Right kidney (tissue), 9 donors: ENCODE results near the gene STEAP1B.
"Not testable (repeated sequence)": the region's sequence is repeated elsewhere in the genome, so short reads cannot be mapped to it uniquely, and the experiment has no call there.

ENCODE experiments used
- DNase-seq: peaks from one replicate; pipeline ENCODE4 v3.0.0-alpha.2; 2016
- long read RNA-seq, 8 donors: transcript quantifications; one replicate each; lab custom pipeline, GENCODE V29; 2026

STEAP1B gene
- long read RNA-seq, donor 1: 0 reads
- long read RNA-seq, donor 2: 0 reads
- long read RNA-seq, donor 3: 0 reads
- long read RNA-seq, donor 4, partial matches to known transcripts: 0 of 1 reads
- long read RNA-seq, donor 4, other reads (novel, unspliced or antisense): 0 of 1 reads
- long read RNA-seq, donor 5, partial matches to known transcripts: 1,040 of 1,040 reads
- long read RNA-seq, donor 5, other reads (novel, unspliced or antisense): 0 of 1,040 reads
- long read RNA-seq, donor 6: 0 reads
- long read RNA-seq, donor 7, partial matches to known transcripts: 2,341 of 2,341 reads
- long read RNA-seq, donor 7, other reads (novel, unspliced or antisense): 0 of 2,341 reads
- long read RNA-seq, donor 8: 0 reads

- DNase-seq: peak; percentile 91
Measured at GRCh38 chr7:22499888-22500689, at the start of gene STEAP1B. TSS of gene STEAP1B (minus strand) at chr7:22500188. CDS start at chr7:22494855, 5,333 bp downstream.

DNA sequence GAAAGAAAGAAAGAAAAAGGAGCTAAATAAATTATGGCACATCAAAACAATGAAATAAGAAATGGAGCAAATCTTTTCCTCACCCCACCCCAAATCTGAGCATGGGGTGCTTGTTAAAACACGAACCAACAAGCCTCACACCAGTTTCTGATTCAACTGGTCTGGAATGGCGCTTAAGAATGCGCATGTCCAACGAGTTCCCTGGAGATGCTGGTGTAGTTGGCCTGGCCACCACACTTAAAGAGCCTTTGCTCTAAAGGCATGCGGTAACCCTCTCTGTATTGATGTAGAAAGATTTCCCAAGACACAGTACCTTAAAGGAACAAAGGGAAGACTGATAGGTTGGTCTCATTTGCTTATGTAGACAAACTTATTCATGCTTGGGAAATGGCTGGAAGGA lies 49.1 kb upstream of the STEAP1B start:
- no peak for DNase-seq

GRCh38 chr7:22548313-22548712 lies 48.3 kb upstream of the STEAP1B start:
- DNase-seq: no peak

- DNase-seq: no peak
Measured at GRCh38 chr7:22546769-22547168, 46.8 kb upstream of the STEAP1B start.

- no peak for DNase-seq
Measured at GRCh38 chr7:22545529-22545928, 45.5 kb upstream of the STEAP1B start.

DNA sequence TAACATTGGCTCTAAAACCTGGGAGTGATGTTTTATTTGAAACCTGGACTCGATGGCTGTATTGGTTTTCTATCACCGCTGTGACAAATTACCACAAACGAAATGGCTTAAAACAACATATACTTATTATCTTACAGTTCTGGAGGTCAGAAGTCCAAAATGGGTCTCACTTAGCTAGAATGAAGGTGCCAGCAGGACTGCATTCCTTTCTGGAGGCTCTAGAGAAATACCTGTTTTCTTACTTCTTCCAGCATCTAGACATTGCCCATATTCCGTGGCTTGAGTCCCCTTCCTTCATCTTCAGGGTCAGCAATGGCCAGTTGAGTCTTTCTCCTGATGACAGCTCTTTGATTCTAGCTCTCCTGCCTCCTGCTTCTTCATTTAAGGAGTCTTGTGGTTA lies 44.3 kb upstream of the STEAP1B start:
- DNase-seq: no peak

DNA sequence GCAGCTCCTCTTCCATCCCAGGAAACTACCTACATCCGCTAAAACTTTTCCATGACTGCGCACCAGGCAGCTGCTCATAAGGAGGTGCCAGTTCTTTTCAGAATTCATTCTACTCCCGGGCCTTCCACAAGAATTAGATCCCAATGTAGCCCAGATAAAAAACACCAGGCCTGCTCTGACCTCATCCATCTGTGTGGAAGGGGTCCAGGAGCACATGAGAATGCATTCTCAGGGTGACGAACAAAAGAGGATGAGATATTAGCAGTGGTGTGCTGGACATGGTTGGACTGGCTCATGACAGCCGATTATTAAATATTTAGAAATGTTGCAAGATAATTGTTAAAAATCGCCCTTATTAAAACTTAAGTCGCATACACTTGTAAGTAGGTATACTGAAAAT lies 43.2 kb upstream of the STEAP1B start:
- no peak for DNase-seq

DNA sequence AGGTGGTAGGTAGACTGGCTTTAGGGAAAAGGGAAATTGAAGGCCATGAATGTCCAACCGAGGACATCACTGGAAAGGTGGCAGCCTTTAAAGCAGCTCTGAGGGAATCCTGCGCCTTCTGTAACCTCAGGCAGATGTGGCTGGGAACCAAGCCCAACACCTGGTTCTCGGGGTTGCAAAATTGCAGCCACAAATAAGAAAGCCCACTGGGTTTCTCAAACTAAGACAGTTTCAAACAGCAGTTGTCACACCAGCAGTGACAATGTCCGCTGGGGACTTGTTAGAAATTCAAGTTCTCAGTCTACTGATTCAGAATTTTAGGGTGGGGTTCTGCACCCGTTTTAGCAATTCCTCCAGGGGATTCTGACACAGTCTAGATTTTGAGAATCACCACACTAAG lies 42.7 kb upstream of the STEAP1B start:
- no peak for DNase-seq

DNA sequence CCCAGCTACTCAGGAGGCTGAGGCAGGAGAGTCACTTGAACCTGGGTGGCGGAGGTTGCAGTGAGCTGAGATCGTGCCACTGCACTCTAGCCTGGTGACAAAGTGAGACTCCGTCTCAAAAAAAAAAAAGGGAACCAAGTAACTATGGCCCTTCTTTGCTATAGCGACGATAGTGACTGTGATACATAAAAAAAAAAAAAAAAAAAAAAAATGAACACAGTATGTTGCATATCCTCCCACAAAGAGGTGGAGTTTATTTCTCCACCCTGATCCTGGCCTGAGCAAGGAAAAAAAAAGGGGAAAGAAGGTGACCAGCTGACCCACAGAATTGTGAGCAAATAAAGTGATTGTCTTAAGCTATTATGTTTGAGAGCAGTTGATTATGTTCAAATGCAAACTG lies 42.3 kb upstream of the STEAP1B start:
- no peak for DNase-seq

GRCh38 chr7:22541789-22542188 lies 41.8 kb upstream of the STEAP1B start:
- DNase-seq: no peak

- DNase-seq: not testable (repeated sequence)
Measured at GRCh38 chr7:22528537-22528936, 28.5 kb upstream of the STEAP1B start.

DNA sequence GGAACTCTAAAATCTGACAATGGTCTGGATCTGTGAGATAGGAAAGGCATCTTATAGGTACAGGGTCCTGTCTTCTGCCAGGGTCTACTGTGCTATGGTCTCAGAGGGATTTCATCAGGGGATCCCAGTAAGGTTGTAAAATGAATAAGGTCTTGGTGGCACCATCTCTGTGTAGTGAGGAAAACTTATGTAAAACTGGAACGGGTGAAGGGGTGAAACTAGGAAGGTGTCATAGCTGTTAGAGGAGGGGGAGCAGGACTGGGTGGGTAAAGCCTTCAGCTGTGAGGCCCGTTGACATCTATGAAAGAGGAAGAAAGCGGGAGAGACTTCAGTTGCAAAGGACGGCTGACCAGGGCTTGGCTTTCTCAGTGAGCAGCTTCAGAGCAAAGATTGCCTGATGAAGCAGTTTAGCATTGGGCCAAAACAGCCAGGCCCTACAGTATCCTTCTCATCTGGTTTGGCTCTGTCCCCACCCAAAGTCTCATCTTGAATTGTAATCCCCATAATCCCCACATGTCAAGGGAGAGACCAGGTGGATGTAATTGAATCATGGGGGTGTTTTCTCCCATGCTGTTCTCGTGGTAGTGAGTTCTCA lies 24.5 kb upstream of the STEAP1B start:
- not testable (repeated sequence) for DNase-seq

DNA sequence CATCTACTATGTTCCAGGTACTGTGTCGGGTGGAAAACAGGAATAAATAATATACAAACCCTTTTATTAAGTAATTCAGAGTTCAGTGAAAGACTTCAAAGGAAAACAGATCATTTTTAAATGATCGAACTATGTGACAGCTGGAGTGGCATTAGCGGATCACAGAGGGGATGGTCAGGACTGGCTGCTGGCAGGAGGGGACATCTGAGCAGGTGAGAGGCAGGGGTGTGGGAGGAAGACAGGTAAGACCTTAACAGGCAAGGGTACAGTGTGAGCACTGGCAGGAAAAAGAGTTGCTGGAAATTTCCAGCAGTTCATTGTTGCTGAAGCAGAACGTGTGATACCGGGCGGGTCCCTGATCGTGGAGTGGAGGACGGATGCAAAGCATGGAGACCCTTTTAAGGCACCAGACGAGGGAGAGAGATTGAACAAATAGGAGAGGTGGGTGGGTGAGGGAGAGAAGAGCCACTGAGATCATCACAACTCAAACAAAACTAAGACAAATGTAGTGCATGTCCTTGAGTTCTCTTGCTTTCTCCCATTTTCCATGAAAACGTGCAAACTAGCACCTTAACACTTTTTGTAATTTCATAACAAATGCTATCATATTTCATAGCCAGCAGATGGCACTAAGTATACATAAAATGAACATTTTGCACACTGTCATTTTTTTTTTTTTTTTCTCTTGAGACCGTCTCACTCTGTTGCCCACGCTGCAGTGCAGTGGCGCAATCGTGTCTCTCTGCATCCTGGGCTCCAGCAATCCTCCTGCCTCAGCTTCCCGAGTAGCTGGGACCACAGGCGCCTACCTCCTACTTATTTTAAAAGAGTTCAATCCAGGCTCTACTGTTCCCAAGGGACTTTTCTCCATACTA lies 23.7 kb upstream of the STEAP1B start:
- not testable (repeated sequence) for DNase-seq

DNA sequence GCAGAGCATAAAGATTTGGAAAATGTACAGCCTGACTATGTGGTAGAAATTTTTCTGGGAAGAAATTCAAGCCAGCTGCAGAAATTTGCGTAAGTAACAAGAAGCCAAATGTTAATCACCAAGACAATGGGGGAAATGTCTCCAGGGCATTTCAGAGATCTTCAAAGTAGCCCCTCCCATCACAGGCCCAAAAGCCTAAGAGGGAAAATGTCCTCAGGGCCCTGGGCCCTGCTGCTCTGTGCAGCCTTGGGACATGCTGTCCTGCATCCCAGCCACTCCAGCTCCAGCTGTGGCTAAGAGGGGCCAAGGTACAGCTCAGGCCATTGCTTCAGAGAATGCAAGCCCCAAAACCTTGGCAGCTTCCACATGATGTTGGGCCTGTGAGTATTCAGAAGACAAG lies 19.6 kb upstream of the STEAP1B start:
- DNase-seq: not testable (repeated sequence)

DNA sequence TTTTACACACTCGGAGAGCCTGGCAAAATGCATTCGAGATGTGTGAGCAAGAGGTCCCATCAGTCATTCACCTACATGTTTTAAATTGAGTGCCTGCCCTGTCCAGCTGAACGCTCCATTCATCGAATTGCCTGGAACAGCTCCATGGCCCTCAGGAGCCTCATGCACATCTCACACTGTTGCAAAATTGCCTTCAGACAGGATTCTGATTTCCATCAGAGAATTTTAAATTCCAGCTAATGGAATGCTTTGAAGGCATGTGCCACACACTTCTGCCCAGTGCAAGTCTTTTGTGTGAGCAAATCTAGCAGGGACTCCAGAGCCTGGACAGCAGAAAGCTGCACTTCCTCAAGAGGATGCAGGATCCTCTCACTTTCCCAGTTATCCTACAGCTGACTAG lies 17.0 kb upstream of the STEAP1B start:
- DNase-seq: not testable (repeated sequence)

GRCh38 chr7:22514963-22515362 lies 15.0 kb upstream of the STEAP1B start:
- DNase-seq: not testable (repeated sequence)

GRCh38 chr7:22507320-22507719 lies 7.3 kb upstream of the STEAP1B start:
- not testable (repeated sequence) for DNase-seq

DNA sequence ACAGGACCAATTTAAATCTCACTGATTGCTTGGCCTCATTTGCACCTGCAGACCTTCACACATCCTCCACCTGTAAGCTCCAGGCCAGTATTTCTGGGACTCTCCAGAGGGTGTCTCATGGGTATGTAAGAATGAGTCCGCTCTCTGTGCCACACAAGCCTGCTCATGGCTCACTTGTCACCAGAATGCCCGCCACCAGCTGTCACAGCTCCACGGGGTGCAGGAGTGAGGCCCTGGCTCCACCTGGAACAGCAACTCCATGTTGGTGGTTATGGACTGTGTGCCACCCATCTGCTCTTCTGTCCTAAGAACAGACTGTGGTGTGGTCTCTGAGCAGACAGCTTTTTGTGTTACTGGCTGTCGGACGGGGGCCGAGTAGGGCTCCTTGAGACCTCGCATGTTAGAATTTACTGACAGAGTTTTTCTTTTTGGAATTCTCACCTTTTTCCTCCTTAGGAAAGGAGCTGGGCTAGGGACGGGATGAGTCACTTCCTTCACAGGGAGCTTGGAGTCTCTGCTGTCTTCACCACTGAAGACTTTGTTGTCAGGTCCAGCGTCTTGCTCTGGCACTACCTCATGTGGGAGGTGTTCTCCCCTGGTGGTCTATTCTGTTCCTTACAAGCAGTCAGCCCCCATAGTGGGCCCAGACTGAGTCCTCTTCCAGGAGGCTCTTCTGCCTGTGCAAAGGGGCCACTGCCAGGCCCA lies 6.5 kb upstream of the STEAP1B start:
- DNase-seq: not testable (repeated sequence)

- DNase-seq: not testable (repeated sequence)
Measured at GRCh38 chr7:22504519-22504918, 4.5 kb upstream of the STEAP1B start.

GRCh38 chr7:22502104-22502503 lies 2.1 kb upstream of the STEAP1B start:
- not testable (repeated sequence) for DNase-seq

GRCh38 chr7:22501336-22501735 lies 1.3 kb upstream of the STEAP1B start:
- DNase-seq: not testable (repeated sequence)
